Raji (cell line): ENCODE data around the gene STARD3.
A peak's percentile ranks its signal among the peaks of the same experiment; 100 is the strongest.

Experiments used
- POLR2A ChIP-seq: IDR thresholded peaks from 2 replicates; pipeline ENCODE4 v1.6.1; 2011; ENCODE audit warnings: low read depth, low read length, control low read depth; ENCODE audit not compliant: insufficient read depth

STARD3 gene

DNA sequence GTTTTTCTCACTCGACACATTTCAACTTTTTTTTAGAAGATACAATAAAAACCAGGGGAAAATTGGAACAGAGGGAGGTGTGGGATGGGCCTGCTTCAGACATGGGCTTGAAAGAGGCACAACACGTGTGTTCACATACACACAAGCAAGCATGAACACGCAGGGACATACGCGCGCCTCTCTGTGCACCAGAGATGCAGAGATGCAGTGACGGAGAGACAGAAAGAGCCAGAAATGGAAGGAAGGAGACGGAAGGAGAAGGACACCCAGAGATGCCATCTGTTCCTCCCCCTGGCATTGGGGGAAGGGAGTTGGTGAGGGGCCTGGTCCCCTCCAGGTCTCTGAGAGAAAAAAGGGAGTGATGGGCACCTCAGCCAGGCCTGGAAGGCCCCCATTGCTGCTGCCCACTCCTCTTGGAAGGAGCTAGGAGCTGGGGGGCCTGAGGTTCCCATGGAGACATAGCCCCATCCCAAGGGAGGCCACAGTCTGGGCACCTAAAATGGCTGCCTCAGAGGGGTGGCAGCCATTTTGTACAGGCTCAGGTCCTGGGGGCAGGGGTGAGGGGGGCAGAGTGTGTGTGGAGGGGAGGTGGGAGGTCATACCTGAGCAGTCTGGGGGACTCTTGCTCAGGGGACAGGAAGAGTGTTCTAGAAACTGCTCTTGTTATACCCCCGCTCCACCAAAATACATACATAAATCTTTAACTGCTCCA is 25.4 kb upstream of the STARD3 start:
- no peak for TF ChIP-seq POLR2A

DNA sequence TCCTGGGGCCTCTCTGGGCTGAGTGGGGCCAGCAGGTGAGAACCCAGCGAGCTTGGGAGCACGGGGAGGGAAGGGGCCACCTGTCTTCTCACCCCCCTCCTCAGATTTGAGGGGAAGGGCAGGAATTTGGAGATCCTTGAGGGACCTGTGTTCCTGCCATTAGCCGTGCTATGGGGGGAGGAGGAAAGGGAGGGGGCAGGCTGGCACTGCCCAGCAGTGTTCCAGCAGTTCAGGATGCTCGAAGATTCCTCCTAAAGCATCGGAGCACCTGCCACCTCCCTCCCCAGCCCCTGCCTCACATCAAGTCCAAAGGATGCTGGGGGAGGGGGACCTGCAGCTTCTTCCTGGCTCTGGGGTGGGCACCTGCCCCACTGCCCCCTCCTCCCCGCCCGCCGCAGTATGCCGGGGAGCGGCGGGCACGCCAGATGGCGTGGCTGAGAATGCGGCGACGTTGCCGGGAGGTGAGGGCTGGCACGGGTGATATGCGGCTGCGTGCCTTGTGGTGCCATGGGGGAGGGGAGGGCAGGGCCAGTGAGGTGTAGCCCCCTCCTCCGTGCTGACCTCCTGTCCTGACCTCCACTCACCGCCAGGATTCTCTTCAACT is 24.6 kb upstream of the STARD3 start:
- no peak for TF ChIP-seq POLR2A

DNA sequence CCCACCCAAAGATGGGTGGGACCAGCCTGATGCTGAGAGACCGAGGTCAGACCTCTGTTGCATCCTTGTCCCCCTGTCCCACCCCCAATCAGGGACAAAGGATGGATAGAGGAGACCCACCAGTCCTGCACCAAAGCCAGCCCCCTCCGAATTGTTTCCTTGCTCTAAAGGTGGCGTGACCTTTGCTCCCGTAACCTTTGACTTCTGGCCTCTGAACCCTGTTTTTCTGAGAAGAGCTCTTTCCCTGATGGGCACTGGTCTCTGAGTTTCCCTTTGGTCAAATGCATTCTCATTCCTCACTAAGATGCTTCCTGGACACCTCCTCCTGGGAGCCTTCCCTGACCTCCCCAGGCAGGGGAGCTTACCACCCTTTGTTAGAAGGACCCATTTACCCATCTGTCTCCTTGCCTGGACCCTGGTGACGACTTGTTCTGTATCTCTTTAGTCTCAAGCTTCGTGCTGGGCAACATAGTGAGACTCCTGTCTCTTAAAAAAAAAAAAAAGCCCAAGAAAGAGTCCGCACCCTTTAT is 23.9 kb upstream of the STARD3 start:
- no peak for TF ChIP-seq POLR2A

DNA sequence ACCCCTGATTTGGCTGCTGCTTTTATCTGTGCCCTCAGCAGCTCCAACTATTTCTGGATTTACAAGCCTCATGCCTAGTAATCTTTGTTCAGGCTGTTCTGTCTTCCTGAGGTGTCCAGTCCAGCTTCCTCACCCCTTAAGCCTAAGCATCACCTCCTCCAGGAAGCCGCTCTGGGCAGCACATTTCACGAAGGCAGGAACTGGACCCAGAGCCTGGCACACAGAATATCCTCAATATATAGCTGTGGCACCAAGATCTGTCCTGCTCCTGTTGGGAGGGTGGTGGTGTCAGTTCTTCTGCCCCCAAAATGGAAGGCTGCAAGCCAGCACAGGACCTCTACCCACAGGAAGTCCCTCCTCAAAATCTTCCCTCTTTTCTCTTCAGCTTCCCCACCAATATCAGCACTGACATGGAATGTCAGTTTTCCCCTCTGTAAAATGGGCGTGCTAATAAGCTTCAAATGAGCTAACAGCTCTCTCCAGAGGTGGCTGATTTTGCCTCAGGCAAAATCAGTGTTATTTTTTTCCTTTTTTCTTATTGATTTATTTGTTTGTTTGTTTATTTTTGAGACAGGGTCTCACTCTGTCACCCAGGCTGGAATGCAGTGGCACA is 22.3 kb upstream of the STARD3 start:
- TF ChIP-seq POLR2A: no peak

GRCh38 chr17:39615434-39615833 is 21.5 kb upstream of the STARD3 start:
- no peak for TF ChIP-seq POLR2A

GRCh38 chr17:39617100-39617445 is 19.9 kb upstream of the STARD3 start:
- no peak for TF ChIP-seq POLR2A

DNA sequence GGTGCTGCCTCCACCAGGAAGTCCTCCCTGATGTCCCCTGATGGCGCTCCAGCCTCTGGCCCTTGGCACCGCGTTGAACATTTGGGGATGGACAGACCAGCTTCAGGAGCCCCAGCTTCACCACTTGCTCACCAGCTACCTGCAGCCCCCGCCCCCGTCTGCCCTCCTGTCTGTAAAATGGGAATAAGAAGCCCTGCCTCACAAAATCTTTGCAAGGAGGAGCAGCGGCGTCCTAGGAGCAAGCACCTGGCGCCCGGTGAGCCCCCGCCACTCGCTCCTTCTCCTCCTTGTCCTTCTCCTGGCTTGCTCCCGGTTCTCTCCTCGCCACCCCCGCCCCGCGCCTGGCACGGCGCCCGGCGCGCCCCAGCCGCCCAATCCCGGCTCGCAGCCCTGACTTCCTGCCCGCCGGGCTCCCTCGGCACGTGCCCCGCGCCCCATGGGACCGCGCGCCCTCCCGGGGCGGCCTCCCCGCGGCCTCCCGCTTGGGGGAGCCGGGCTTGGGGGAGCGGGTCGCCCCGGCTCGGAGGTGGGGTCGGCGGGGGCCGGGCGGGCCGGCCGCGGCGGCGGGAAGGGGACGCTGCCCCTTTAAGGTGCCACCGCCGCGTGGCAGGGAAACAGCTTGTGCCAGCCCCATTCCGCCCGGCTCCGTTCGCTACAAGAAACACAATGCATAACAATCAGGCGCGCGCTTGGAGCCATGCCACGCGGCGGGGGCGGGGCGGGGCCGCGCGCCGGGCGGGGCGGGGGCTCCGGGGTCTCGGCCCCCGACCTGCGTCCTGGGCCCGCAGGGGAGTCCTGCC is 19.3 kb upstream of the STARD3 start:
- TF ChIP-seq POLR2A: peak; percentile 41; the same call in 1 of the 2 replicates

GRCh38 chr17:39618246-39618913 is 18.6 kb upstream of the STARD3 start:
- TF ChIP-seq POLR2A: no peak

DNA sequence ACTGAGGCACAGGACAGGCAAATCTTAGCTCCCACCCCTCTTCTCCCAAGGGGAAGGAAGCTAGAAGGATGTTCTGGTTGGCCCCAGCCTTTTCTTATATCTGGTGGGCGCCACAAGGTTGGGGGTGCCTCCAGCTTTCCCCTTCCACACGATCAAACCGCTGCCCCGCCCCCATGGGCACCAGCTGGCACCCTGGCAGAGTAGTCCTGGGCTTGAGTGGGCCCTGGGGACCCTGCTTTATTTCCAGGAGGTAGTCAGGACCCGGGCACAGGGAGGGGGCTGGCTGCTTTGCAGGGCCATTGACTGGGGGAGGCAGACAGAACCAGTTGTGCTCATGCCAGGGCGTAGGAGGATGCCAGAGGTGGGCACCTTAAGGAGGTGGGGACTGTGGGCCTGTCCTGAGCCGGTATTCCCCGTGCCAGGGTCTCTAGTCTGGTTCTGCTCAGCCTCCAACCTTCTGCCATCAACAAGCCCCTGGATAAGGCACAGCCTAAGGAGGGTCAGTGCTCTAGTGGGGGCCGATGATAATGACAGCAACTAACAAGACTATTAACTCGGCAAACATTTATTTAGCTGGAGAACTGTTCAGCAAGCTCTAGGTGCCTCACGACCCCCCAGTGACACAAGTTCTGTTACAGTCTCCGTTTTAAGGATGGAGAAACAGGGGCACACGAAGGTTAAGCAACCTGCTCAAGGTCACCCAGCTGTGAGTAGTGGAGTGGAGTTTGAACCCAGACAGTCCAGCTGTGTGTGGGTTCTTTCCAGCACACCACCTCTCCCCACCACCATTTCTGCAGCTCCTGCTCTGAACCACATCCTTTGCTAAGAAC is 17.8 kb upstream of the STARD3 start:
- no peak for TF ChIP-seq POLR2A

DNA sequence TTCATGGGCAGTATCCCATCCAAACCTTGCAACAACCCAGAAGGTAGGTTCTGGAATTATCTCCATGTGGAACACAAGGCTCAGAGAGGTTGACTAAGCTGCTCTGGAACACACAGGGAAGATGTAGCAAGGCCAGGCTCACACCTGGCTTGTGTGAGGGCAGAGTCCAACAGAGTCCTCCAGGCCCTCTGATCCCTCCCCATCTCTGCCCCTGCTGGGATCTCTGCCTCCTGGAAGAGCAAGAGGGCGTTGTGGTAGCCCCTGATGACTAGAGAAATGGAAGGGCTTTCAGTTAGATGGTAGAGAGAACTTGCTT is 17.2 kb upstream of the STARD3 start:
- no peak for TF ChIP-seq POLR2A

DNA sequence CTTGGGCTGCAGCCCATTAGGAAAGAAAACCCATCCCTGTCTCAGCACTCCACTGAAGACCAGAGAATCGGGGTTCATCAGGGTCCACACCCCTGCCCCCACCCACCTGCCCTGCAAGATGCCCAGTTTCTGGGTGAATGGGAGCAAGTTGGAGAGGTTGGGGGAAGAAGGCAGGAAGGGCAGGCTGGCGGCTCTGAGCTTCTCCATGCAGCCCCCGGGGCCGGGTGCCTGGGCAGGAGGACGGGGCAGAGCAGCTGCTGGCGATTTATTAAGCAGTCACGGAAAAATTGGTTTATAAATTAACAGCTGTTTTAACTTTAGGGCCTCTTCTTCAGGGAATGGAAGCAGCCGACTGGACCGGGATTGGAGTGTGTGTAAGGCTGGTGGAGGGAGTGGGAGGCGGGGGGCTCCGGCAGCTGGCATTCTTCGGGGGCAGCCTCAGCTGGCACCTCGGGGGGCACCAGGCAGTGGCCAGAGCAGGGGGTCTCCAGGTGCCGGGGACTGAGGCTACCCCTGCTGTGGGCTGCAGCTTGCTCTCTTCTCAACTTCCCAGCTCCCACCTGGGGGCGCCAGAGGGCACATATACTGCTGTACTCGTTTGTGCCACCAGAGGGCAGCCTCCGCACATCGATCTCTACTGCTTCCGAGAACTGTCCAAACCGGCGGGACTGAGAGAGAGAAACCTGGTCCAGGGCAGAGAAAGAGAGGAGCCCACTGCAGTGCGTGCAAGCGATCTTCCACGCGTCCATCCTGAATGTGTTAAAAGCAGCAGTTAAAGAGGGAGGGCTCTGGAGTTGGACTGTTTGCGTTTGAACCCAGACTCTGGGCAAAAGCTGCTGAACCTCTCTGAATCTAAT is 15.2 kb upstream of the STARD3 start:
- TF ChIP-seq POLR2A: peak; percentile 39; the same call in 1 of the 2 replicates

- TF ChIP-seq POLR2A: no peak
These were observed 14.5 kb upstream of the STARD3 start for GRCh38 chr17:39622380-39623006.
